RPMI7951 (cell line): ENCODE results near the gene N4BP2. TPM values are rescaled to one million over a fixed set of nuclear protein-coding genes. Genes with fewer than 3 reads are reported as not detected.
A peak's percentile ranks its signal among the peaks of the same experiment; 100 is the strongest.
"Not testable (repeated sequence)": the region's sequence is repeated elsewhere in the genome, so short reads cannot be mapped to it uniquely, and the experiment has no call there.

Experiments used
- DNase-seq: peaks from one replicate; pipeline ENCODE4 v3.0.0-alpha.2; 2012; ENCODE audit warnings: low read depth
- total RNA-seq: library from RNA; depleted of rRNA; stranded (reverse); fragments of >200 nt; shearing (Covaris generic); gene quantifications from 2 replicates; pipeline ENCODE4 v1.2.3, GENCODE V29; 2014; rRNA removed

N4BP2 gene
- 2.4 and 4.3 TPM in 2 replicates for total RNA-seq

DNA sequence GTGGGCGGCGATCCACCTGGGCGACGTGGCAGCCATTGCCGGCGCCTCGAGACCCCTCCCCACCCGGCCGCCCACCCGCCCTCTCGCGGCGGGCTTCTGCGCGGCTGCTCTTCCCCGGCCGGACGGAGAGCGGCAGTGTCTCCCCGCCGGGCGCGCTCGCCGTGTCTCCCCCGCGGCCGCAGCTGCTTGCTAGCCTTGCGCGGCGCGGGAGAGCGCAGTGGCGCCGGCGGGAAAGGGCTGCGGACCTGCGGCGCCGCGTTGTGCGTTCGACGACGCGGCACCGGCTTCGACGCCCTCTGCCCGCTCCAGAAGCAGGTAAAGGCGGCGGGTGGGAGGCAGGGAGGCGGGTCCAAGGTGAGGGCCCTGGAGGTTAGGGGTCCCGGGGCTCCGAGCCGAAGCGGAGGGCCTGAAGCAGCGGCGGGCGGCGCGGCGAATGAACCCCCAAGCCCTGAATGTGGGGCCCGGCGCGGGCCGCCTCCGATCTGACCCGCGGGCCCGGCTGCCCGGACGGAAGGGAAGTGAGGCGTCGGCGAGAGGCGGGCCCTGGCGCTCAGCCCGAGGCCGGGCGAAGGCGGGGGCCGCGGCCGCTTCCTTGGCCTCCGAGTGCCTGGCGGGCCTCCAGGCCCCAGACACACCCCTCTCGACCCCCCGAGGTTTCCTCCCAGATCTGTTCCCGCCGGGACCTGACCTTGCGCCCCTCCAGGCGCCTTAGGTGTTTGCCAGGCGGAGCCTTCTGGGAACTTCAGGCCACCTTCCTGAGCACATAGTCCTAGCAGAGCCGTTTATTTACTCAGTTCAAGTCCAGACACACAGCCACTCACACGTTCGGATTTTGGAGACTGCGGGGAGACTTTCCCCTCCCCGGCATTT, at the start of gene N4BP2:
Gene N4BP2, plus strand, starts transcription at position 135 of the 870 bp plus-strand sequence. CDS start 40,491 bp downstream, outside the sequence.
- DNase-seq = peak; percentile 77

DNA sequence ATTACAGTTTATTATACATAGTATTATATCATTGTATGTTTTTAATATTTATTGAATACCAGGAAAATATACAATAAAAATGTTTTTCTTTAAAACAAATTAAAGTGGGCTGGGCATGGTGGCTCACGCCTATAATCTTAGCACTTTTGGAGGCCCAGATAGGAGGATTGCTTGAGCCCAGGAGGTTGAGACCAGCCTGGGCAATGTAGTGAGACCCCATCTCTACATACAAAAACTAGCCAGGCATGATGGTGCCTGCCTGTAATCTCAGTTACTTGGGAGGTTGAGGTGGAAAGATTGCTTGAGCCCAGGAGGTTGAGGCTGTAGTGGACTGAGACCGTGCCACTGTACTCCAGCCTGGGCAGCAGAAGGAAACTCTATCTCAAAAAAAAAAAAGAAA, 40.6 kb upstream of the N4BP2 start:
- DNase-seq = no peak

DNA sequence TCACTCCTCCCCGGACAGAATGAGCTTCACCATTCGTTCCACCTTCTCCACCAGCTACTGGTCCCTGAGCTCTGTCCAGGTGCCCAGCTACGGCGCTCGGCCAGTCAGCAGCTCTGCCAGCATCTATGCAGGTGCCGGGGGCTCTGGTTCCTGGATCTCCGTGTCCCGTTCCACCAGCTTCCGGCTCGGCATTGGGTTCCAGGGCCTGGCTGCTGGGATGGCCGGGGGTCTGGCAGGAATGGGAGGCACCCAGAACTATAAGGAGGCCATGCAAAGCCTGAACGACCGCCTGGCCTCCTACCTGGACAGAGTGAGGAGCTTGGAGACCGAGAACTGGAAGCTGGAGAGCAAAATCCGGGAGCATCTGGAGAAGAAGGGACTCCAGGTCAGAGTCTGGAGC, 36.4 kb upstream of the N4BP2 start:
- DNase-seq = no peak

DNA sequence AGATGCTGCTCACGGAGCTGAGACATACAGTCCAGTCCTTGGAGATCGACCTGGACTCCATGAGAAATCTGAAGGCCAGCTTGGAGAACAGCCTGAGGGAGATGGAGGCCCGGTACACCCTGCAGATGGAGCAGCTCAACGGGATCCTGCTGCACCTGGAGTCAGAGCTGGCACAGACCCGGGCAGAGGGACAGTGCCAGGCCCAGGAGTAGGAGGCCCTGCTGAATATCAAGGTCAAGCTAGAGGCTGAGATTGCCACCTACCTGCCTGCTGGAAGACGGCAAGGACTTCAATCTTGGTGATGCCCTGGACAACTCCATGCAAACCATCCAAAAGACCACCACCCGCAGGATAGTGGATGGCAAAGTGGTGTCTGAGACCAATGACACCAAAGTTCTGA, 35.5 kb upstream of the N4BP2 start:
- DNase-seq = not testable (repeated sequence)

DNA sequence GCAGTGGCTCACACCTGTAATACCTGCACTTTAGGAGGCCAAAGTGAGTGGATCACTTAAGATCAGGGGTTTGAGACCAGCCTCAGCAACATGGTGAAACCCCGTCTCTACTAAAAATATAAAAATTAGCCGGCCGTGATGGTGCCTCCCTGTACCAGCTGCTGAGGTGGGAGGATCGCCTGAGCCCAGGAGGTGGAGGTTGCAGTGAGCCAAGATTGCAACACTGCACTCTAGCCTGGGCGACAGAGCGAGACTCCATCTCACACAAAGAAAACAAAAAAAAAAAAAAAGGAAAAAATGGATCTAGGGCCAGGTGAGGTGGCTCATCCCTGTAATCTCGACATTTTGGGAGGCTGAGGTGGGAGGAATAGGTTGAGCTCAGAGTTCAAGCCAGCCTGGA, 32.6 kb upstream of the N4BP2 start:
- DNase-seq = not testable (repeated sequence)

DNA sequence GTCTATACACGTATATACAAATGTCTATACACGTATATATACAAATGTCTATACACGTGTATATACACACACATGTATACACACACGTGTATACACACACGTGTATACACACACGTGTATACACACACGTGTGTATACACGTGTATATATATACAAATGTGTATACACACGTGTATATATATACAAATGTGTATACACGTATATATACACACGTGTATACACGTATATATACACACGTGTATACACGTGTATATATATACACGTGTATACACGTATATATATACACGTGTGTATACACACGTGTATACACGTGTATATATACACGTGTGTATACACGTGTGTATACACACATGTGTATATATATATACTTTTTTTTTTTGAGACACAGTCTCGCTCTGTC, 23.9 kb upstream of the N4BP2 start:
- no peak for DNase-seq

DNA sequence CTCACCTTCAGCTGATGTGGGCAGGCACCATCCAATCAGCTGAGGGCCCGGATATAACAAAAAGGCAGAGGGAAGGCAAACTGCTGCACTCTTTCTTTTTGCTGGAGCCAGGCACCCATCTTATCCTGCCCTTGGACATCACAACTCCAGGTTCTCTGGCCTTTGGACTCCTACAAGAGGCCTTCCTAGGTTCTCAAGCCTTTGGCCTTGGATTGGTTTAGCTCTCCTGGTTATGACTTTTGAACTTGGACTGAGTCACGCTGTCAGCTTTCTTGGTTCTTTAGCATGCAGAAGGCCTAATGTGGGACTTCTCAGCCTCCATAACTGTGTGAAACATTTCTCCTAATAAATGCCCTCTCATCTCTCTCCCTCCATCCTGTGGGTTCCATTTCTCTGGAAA, 23.0 kb upstream of the N4BP2 start:
- DNase-seq = no peak

DNA sequence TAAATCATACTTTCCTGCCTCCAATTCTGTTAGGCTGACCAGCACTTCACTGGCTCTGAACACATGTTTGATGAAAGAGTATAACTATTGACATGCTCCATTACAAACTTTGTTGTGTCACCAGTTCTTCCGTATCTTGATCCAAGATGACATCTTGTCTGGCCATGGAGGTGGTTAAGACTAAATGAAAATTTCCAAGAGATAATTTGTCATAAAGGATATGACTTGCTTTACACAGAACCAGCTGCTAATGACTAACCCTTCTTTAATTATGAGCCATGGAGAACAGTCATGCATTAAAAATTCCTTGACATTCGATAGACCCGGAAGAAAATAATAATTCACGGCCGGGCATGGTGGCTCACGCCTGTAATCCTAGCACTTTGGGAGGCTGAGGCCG, 17.7 kb upstream of the N4BP2 start:
- DNase-seq = peak; percentile 59

DNA sequence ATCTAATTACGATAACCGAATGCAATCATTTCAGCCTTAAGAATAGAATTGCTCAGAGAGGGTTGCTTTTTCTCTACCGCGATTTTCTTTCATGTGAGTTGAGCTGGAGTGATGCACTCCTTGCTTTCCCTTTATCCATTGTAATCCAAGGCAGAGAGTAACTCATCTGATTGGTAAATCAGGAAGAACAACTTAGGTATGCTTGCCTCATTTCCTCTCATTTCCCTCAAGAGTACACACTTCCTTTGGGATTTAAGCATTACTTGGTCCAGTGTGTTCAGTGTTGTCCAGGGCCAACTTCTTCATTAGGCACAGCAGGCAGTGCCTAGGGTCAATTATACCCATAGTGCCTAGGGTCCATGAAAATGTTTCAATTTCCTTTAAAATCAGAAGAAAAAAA, 15.7 kb upstream of the N4BP2 start:
- no peak for DNase-seq

DNA sequence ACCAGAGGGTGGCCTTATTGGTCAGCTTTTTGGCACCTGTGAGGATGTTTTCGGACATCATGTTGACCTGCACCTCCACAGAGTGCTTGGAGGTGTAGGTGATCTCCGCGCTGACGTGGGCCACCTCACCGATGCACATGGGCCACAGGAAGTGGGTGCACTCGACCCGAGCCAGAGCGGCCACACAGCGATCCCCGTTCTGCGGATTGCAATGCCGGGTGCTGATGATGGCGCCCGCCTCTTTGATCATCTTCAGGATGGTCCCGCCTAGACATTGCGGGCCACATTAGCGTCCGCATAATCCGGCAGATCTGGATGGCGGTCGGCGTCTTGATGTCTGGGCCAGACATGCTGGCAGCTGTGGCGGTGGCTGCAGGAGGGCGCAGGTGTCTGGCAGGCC, 12.9 kb upstream of the N4BP2 start:
- no peak for DNase-seq

DNA sequence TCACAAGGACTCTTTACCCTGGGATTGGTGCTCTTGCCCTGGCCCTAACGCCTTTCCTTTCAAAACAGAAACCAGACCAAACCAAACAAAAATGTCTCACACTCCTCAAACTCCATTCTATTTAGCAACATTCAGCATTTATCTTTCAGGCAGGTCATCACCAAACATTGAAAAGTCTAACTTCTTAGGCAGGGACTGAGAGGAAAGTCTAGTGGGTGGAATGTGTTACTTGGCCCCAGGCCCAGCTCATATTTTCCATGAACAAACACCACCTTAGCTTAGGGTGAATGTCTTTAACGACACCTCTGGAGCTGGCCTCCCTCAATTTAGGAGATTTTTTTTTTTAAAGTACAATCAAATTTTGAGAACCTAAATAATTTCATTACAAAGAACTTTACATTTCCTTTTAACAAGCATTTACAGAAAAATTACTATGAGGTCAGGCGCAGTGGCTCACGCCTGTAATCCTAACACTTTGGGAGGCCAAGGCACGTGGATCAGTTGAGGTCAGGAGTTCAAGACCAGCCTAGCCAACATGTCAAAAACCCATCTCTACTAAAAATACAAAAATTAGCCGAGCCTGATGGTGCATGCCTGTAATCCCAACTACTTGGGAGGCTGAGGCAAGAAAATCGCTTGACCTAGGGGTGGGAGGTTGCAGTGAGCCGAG, 10.2 kb upstream of the N4BP2 start:
- peak; percentile 14 for DNase-seq

DNA sequence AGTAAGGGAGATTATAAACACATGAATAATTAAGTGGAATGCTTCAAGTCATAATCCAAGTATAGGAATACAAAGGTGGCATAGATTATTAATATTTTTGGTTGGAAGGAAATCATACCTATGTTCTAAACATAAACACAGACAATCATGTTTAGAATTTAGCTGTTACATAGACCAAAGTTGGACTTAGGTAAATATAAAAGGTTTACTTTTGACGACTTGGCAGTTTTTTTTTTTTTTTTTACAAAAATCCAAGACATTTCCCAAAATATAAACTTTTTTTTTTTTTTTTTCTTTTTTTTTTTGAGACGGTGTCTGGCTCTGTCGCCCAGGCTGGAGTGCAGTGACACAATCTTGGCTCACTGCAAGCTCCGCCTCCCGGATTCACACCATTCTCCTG, 3.5 kb upstream of the N4BP2 start:
- DNase-seq = no peak

DNA sequence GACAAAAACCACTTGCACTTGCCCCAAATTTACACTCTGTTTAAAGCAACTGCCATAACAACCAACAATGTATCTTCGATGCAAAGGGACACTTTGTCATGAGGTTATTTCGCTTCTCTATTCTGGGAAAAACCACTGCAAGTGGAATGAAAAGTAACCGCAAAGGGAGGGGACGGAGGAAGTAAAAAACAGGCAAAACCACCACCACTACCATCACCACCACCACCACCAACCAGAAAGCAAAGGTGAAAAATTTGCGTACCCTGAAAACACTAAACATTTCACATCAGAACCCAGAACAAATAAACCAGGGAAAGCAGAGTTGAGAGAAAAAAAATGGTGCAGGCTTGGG, 1.2 kb upstream of the N4BP2 start:
- DNase-seq = no peak

DNA sequence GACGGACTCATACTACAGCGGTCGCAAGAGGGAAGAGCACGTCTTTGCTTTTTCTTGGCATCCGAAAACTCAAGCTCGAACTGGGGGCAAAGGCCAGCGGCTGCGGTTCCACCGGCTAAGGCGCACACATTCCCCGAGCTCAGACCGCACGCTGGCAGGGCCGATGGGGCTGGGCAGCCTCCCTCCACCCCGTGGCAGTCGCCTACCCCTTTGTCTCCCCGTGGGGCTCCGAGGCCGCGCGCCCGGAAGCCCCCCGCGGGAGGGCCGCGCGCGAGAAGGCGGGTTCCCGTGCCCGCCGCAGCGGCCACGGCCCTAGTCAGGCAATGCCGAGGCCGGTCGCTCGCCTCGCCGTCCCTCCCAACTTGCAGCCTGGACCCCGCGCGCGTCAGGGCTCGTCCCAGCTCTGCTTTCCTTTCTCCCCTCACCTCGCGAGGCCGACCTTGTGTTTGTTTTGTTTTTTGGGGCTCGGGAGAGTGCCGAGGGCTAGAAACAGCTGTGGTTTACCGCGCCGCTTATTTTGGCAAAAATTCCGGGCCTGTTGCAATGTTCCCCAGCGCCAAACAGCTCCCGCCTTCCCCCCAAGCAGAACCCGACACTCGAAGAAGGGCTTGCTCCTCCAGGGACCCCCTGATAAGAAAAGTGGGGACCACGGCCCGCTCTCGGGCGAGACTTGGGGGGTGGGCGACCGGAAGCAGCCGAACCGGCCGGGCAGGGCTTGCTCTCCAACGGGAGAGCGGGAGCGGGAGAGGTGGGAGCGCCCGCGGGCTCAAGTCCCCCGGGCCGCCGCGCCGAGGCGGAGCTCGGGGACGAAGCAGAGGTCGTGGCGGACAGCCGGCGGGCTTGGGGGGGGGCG, 561 bp upstream of the N4BP2 start:
- peak; percentile 89 for DNase-seq

DNA sequence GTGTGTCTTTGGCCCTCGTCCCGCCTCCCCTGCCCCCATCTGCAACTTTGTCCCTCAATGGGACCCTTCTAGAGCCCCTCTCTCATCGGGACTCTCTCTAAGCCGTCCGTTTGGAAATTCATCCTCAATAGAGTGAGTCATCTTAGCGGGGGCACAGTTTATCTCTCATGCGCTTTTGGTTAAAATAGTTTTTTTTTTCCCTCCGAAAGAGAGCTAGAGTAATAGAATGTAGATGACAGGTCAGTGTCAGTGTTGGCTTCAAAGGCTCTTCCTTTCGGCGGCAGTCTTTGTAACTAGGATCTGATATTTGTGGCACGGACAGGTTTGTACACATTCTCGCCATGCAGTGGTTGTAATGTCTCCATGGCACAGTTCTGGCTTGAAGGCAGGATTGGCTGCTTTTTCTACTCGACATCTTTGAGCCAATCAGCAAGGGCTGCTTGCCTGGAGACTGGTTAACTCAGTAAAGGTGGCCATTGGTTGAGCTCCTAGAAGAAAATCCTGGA, 989 bp downstream of the N4BP2 start:
- peak; percentile 94 for DNase-seq

DNA sequence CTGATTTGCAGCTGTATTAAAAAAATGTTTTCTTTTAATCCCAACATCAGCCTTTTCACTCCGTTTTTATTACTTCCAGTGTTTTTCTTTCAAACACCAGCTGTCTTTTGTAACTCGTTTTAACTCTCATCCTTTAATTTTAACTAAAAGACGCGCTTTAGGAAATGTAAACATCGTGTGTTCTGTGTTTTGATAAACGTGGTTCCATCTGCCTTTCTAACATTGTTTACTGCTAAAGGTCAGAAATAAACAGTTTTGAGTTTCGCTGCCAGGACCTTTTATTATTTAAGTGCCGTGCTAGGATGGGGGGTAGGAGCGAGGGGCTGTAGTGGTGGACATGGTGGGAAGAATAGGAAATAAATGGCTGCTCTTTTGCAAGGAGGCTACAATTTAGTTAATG, 1.5 kb downstream of the N4BP2 start:
- no peak for DNase-seq

DNA sequence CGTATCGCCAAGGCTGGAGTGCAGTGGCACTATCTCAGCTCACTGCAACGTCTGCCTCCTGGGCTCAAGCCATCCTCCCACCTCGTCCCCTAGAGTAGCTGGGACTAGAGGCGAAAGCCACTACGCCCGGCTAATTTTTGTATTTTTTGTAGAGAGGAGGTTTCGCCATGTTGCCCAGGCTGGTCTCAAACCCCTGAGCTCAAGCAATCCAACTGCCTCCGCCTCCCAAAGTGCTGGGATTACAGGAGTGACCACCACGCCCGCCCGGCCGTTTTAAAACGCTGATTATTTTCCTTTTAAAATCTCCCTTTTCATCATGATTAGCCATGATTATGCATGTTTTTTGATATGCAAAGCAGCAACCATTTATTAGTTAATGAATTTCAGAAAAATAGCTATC, 2.2 kb downstream of the N4BP2 start:
- DNase-seq = no peak

DNA sequence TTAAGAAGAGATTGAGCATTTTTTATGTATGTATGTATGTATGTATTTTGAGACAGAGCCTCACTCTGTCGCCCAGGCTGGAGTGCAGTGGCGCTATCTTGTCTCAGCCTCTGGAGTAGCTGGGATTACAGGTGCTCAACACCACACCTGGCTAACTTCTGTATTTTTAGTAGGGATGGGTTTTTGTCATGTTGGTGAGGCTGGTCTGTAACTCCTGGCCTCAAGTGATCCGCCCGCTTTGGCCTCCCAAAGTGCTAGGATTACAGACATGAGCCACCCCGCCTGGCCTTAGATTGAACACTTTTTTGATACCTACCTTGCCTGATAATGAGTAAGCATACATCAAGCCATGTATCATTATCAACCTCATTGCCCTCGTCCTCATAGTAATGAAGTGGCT, 2.7 kb downstream of the N4BP2 start:
- no peak for DNase-seq

DNA sequence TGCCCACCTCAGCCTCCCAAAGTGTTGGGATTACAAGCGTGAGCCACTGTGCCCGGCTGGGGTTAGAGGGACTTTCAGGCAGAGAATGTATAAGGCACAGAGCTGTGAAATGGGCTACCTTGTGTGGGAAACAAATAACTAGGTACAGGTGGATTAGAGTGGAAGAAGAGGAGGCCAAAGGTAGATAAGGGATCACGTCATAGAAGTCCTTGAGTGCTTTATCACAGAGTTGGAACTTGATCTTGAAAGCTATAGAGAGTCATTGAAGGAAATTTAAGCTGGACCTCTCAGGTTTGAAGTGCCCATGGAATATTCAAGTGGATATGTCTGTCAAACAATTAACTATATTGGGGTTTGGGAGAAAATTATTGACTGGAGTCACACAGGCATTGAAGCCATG, 8.4 kb downstream of the N4BP2 start:
- DNase-seq = no peak

DNA sequence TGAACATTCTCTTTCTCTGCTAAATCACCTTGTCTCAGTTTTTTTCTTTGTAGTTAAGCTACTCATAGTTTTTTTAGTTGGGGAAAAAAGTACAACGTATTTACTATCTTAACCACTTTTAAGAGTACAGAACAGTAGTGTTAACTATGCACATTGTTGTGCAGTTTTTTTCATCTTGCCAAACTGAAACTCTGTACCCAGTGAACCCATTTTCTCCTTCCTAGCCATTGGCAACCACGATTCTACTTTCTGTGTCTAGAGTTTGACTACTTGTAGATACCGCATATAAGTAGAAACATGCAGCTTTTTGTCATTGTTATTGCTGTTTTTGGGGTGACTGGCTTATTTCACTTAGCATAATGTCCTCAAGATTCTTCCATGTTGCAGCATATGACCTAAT, 10.0 kb downstream of the N4BP2 start:
- DNase-seq = no peak

DNA sequence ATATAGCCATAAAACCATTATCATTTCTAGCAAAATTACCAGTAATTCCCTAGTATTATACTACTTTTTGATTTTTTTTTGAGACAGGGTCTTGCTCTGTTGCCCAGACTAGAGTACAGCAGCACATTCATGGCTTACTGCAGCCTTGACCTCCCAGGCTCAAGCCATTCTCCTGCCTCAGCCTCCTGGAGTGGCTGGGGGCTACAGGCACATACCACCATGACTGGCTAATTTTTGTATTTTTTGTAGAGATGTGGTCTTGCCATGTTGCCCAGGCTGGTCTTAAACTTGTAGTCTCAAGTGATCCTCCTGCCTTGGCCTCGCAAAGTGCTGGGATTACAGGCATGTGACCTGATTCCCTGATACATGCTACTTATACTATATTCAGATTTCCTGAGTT, 13.7 kb downstream of the N4BP2 start:
- no peak for DNase-seq

DNA sequence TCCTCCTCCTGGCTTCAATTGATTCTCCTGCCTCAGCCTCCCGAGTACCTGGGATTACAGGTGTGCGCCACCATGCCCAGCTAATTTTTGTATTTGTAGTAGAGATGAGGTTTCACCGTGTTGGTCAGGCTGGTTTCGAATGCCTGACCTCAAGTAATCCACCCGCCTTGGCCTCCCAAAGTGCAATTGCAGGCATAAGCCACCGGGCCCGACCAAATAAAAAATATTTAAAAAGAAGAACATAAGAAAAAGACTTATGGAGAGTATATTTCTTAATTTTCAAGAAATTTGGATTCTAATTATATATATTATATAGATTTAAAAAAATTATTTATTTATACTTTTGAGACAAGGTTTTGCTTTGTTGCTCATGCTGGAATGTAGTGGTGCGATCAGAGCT, 29.8 kb downstream of the N4BP2 start:
- no peak for DNase-seq
